Endodermal cell (in vitro differentiated cells): ENCODE results near the gene ACADM. TPM values are rescaled to one million over a fixed set of nuclear protein-coding genes. Genes with fewer than 3 reads are reported as not detected.
"Not testable (repeated sequence)": the region's sequence is repeated elsewhere in the genome, so short reads cannot be mapped to it uniquely, and the experiment has no call there.

Source experiments
- DNase-seq: peaks from one replicate; pipeline ENCODE4 v3.0.0-alpha.2; 2017
- H3K27ac ChIP-seq: 2 replicates; pipeline ENCODE4 v1.5.1; 2013; ENCODE audit warnings: mild to moderate bottlenecking, low read depth, low read length, moderate library complexity
- H3K27me3 ChIP-seq: 2 replicates; pipeline ENCODE4 v1.6.1; 2013; ENCODE audit warnings: mild to moderate bottlenecking, low read length, moderate library complexity; ENCODE audit not compliant: insufficient read depth, control insufficient read depth, poor library complexity, severe bottlenecking
- H3K36me3 ChIP-seq: 2 replicates; pipeline ENCODE4 v1.7.0; 2013; ENCODE audit warnings: mild to moderate bottlenecking, low read length, moderate library complexity; ENCODE audit not compliant: control insufficient read depth, insufficient read depth
- H3K4me1 ChIP-seq: one replicate; pipeline ENCODE4 v1.7.0; 2013; ENCODE audit warnings: low read length; ENCODE audit not compliant: control insufficient read depth, insufficient read depth
- H3K4me3 ChIP-seq: 2 replicates; pipeline ENCODE4 v1.5.1; 2013; ENCODE audit warnings: mild to moderate bottlenecking, low read length, moderate library complexity
- H3K9ac ChIP-seq: 2 replicates; pipeline ENCODE4 v1.6.1; 2013; ENCODE audit warnings: mild to moderate bottlenecking, low read length, moderate library complexity; ENCODE audit not compliant: poor library complexity, severe bottlenecking; ENCODE audit errors: extremely low read depth
- H3K9me3 ChIP-seq: 2 replicates; pipeline ENCODE4 v1.6.1; 2013; ENCODE audit warnings: mild to moderate bottlenecking, low read length, moderate library complexity; ENCODE audit not compliant: control insufficient read depth
- H3K27ac Mint-ChIP-seq: 2 replicates; pipeline ENCODE4 v1.8.0; 2020; ENCODE audit warnings: mixed read lengths
- H3K27me3 Mint-ChIP-seq: 2 replicates; pipeline ENCODE4 v1.8.0; 2021; ENCODE audit warnings: mild to moderate bottlenecking, mixed read lengths; ENCODE audit not compliant: insufficient read depth
- H3K36me3 Mint-ChIP-seq: 2 replicates; pipeline ENCODE4 v1.8.0; 2020; ENCODE audit warnings: low read depth, mixed read lengths
- H3K4me1 Mint-ChIP-seq: 2 replicates; pipeline ENCODE4 v1.8.0; 2020; ENCODE audit warnings: mixed read lengths
- H3K4me3 Mint-ChIP-seq: 2 replicates; pipeline ENCODE4 v1.8.0; 2020; ENCODE audit warnings: mild to moderate bottlenecking, moderate library complexity, mixed read lengths
- H3K9me3 Mint-ChIP-seq: 2 replicates; pipeline ENCODE4 v1.8.0; 2020; ENCODE audit warnings: mild to moderate bottlenecking, mixed read lengths
- WGBS, 2 experiments: methylation state at CpG; one replicate each; pipeline versions ENCODE4 v1.1.5 to v1.1.7; 2013; ENCODE audit warnings: missing lambda C conversion rate in 2 of 2, mixed read lengths in 1 of 2; ENCODE audit not compliant: insufficient coverage in 1 of 2, insufficient read length in 1 of 2; 5-methylcytosine and 5-hydroxymethylcytosine counted together
- total RNA-seq, 2 donors: library from RNA; stranded (reverse); fragmentation: NEBNext Ultra II Directional in 1 of 2; extraction: Animal tissue kit (Norgen Biotek cat#: 25700) in 1 of 2; gene quantifications; 2 replicates in 1 of 2; 3 replicates in 1 of 2; pipeline ENCODE4 v1.2.1, GENCODE V29; 2021
- TF ChIP-seq, protein P1 (sequence below): fragments of 200-600 bp; sonication (generic); conservative IDR thresholded peaks from 2 replicates; pipeline ENCODE4 v1.5.0; 2021; ENCODE audit warnings: antibody characterized with exemption, mild to moderate bottlenecking

The ACADM gene
- total RNA-seq, 2 donors from 2014 or later: 63.5 to 68.0 TPM

DNA sequence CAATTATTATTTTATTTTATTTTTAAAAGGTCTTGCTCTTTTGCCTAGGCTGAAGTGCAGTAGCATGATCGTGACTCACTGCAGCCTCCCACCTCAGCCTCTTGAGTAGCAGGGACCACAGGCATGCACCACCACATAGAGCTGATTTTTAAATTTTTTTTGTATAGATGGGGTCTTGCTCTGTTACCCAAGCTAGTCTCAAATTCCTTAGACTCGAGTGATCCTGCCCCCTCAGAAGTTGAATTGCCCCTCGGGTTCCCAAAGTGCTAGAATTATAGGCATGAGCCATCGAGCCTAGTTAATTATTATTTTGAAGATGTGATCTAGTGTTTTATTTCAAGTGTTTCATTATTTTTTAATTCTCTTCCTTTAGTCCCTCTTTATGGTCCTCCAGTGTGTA is 84.4 kb downstream of the ACADM start:
- Mint-ChIP-seq H3K9me3 (no peaks in the 10 kb centered on the region), H3K27ac (no peak overlapping the region), H3K4me3 (no peak overlapping the region), H3K36me3 (no peaks in the 10 kb centered on the region), H3K27me3 (no peaks in the 10 kb centered on the region), H3K4me1 (no peaks in the 10 kb centered on the region)
- Histone ChIP-seq H3K9me3 (no peaks in the 10 kb centered on the region), H3K27ac (no peak overlapping the region), H3K4me1 (no peaks in the 10 kb centered on the region), H3K4me3 (no peak overlapping the region), H3K27me3 (no peaks in the 10 kb centered on the region), H3K9ac (no peak overlapping the region), H3K36me3 (no peaks in the 10 kb centered on the region)
- TF ChIP-seq, protein P1, sequence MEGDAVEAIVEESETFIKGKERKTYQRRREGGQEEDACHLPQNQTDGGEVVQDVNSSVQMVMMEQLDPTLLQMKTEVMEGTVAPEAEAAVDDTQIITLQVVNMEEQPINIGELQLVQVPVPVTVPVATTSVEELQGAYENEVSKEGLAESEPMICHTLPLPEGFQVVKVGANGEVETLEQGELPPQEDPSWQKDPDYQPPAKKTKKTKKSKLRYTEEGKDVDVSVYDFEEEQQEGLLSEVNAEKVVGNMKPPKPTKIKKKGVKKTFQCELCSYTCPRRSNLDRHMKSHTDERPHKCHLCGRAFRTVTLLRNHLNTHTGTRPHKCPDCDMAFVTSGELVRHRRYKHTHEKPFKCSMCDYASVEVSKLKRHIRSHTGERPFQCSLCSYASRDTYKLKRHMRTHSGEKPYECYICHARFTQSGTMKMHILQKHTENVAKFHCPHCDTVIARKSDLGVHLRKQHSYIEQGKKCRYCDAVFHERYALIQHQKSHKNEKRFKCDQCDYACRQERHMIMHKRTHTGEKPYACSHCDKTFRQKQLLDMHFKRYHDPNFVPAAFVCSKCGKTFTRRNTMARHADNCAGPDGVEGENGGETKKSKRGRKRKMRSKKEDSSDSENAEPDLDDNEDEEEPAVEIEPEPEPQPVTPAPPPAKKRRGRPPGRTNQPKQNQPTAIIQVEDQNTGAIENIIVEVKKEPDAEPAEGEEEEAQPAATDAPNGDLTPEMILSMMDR: no peak
- DNase-seq: no peak
- 95 to 100% methylated on average over 3 to 4 of the region's 4 CpGs for WGBS, 2 experiments

DNA sequence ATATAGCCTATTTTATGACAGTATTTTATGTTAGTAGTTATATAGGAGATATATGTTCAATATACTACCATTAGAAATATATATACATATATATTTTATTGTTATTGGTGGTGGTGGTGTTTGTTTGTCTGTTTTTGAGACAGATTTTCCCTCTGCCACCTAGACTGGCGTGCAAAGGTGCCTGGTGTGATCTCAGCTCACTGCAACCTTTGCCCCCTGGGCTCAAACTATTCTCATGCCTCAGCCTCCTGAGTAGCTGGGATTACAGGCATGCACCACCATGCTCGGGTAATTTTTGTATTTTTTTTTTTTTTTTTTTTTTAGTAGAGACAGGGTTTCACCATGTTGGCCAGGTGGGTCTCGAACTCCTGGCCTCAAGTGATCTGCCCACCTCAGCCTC is 85.6 kb downstream of the ACADM start:
- H3K9me3 ChIP-seq, H3K9ac ChIP-seq, H3K4me3 ChIP-seq, H3K36me3 ChIP-seq, H3K9me3 Mint-ChIP-seq, H3K4me1 ChIP-seq, H3K4me1 Mint-ChIP-seq, H3K27me3 Mint-ChIP-seq, H3K27ac ChIP-seq, H3K4me3 Mint-ChIP-seq, H3K27me3 ChIP-seq, H3K27ac Mint-ChIP-seq, DNase-seq, H3K36me3 Mint-ChIP-seq: not testable (repeated sequence)
- WGBS, 2 experiments: 89% methylated on average over 3 of the region's 3 CpGs; no CpG with 5 or more reads in 1 of the 2 experiments

DNA sequence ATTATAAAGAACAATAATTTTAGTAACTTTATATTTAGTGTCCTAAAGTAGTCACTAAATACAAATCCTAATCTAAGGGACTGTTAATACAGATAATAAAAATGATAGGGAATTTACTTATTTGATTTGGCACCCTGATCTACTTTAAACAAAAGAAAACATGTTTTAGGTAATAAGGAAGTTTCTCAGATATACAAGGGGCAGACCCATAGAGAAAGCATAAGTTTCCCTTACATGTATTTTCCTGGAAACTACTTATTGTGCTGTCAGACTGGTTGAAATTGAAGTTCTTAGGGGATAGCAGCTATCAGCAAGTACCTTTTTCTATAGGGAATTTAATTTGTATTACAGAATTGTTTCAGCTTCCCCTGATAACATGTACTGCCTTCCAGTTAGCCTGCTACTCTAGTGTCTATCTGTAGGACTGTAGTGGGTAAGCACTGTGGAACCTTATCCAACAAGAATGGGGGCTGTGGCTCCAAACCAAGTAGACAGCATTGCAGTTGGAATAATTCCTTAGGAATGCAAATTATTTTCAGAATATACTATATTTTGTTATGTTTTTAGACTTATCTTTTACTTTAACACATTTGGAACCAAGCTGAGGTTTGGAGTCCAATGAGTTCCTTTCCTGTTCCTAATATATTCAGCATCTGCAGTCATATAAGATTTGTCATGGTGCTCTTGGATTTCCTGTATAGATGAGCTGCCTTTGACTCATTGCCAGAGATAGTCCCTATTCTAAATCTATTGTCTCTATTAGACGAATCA is 86.9 kb downstream of the ACADM start:
- H3K4me1 Mint-ChIP-seq: no peaks in the 10 kb centered on the region
- no peaks in the 10 kb centered on the region for H3K36me3 Mint-ChIP-seq
- TF ChIP-seq, protein P1: no peak
- no peaks in the 10 kb centered on the region for H3K36me3 ChIP-seq
- no peaks in the 10 kb centered on the region for H3K9me3 ChIP-seq
- no peaks in the 10 kb centered on the region for H3K27me3 ChIP-seq
- no peak overlapping the region for H3K27ac Mint-ChIP-seq
- H3K27ac ChIP-seq: no peak overlapping the region
- 88% methylated on average over 1 of the region's 1 CpG; no CpG with 5 or more reads in 1 of the 2 experiments for WGBS, 2 experiments
- no peaks in the 10 kb centered on the region for H3K4me1 ChIP-seq
- no peaks in the 10 kb centered on the region for H3K27me3 Mint-ChIP-seq
- H3K9me3 Mint-ChIP-seq: no peaks in the 10 kb centered on the region
- no peak overlapping the region for H3K4me3 ChIP-seq
- H3K9ac ChIP-seq: no peak overlapping the region
- no peak for DNase-seq
- H3K4me3 Mint-ChIP-seq: no peak overlapping the region
